SK-N-SH (cell line): ENCODE results near the gene MEI4. TPM values are rescaled to one million over a fixed set of nuclear protein-coding genes. Genes with fewer than 3 reads are reported as not detected.

Experiments
- CTCF ChIA-PET: fragments of 300-600, 350-600 bp; formaldehyde crosslinking; extraction: SDS; loops from one replicate; lab custom pipeline; 2021; lab: Yijun Ruan, JAX
- POLR2A ChIA-PET: fragments of 350-600 bp; sonication (Branson Sonifier 250); formaldehyde crosslinking; extraction: SDS; loops from one replicate; lab custom pipeline; 2020; ENCODE audit warnings: antibody characterized with exemption, inconsistent platforms; lab: Yijun Ruan, JAX
- DNase-seq: peaks from one replicate; pipeline ENCODE4 v3.0.0; 2012
- H2AFZ ChIP-seq: fragments of 200-600 bp; sonication (generic); 2 replicates; pipeline ENCODE4 v1.8.1; 2016; ENCODE audit warnings: antibody characterized with exemption, mild to moderate bottlenecking, low read depth
- H3F3A ChIP-seq: fragments of 200-600 bp; sonication (generic); replicated peaks from 2 replicates; pipeline ENCODE3; 2016; ENCODE audit warnings: antibody characterized with exemption, mild to moderate bottlenecking; ENCODE audit not compliant: insufficient read depth
- H3K27ac ChIP-seq, 2 experiments: fragments of 200-500 bp in 1 of 2; fragments of 200-600 bp in 1 of 2; sonication (Bioruptor generic) in 1 of 2; sonication (generic), shearing (Covaris generic) in 1 of 2; 2 replicates each; pipeline versions ENCODE4 v1.5.1 to v1.6.1; 2014 to 2016; ENCODE audit warnings: low read depth in 2 of 2, inconsistent platforms in 1 of 2, low read length in 1 of 2, mild to moderate bottlenecking in 1 of 2, mixed read lengths in 1 of 2
- H3K27me3 ChIP-seq: fragments of 200-600 bp; sonication (generic), shearing (Covaris generic); 2 replicates; pipeline ENCODE4 v1.6.1; 2016; ENCODE audit warnings: mixed run types; ENCODE audit not compliant: insufficient read depth
- H3K36me3 ChIP-seq, 2 experiments: fragments of 200-500 bp in 1 of 2; fragments of 200-600 bp in 1 of 2; sonication (Bioruptor generic) in 1 of 2; sonication (generic) in 1 of 2; replicated peaks in 1 of 2; 2 replicates each; pipeline versions ENCODE3 to v1.5.1; 2014 to 2016; ENCODE audit warnings: low read length in 1 of 2, mild to moderate bottlenecking in 1 of 2; ENCODE audit not compliant: insufficient read depth in 2 of 2, control insufficient read depth in 1 of 2
- H3K4me1 ChIP-seq, 2 experiments: fragments of 200-500 bp in 1 of 2; fragments of 200-600 bp in 1 of 2; sonication (Bioruptor generic) in 1 of 2; sonication (generic), shearing (Covaris generic) in 1 of 2; 2 replicates each; pipeline versions ENCODE4 v1.5.1 to v1.6.1; 2014 to 2016; ENCODE audit warnings: low read depth in 1 of 2, low read length in 1 of 2, mixed run types in 1 of 2; ENCODE audit not compliant: insufficient read depth in 2 of 2, control insufficient read depth in 1 of 2
- H3K4me2 ChIP-seq: fragments of 200-600 bp; sonication (generic), shearing (Covaris generic); 2 replicates; pipeline ENCODE4 v1.6.1; 2017; ENCODE audit warnings: mixed run types
- H3K4me3 ChIP-seq, 2 experiments: fragments of 200-500 bp in 1 of 2; fragments of 200-600 bp in 1 of 2; sonication (Bioruptor generic) in 1 of 2; sonication (generic), shearing (Covaris generic) in 1 of 2; 2 replicates each; pipeline versions ENCODE4 v1.5.1 to v1.8.1; 2014 to 2016; ENCODE audit warnings: low read depth in 2 of 2, inconsistent platforms in 1 of 2, low read length in 1 of 2, mild to moderate bottlenecking in 1 of 2, mixed read lengths in 1 of 2, moderate library complexity in 1 of 2
- H3K79me2 ChIP-seq: fragments of 200-600 bp; sonication (generic); 2 replicates; pipeline ENCODE4 v1.8.1; 2017; ENCODE audit warnings: mild to moderate bottlenecking; ENCODE audit not compliant: insufficient read depth
- H3K9ac ChIP-seq: fragments of 200-600 bp; sonication (generic); 2 replicates; pipeline ENCODE4 v1.6.1; 2017; ENCODE audit warnings: mixed run types
- H3K9me2 ChIP-seq: fragments of 200-600 bp; sonication (generic); 2 replicates; pipeline ENCODE4 v1.6.1; 2017; ENCODE audit warnings: mixed run types
- H3K9me3 ChIP-seq: fragments of 200-600 bp; sonication (generic); 2 replicates; pipeline ENCODE4 v1.6.1; 2017; ENCODE audit warnings: mixed run types, mild to moderate bottlenecking, moderate library complexity
- H4K20me1 ChIP-seq: fragments of 200-600 bp; sonication (generic); 2 replicates; pipeline ENCODE4 v1.6.1; 2017; ENCODE audit warnings: mild to moderate bottlenecking, mixed run types; ENCODE audit not compliant: insufficient read depth
- CTCF ChIP-seq: fragments of 200-600 bp; sonication (generic); IDR thresholded peaks from 2 replicates; pipeline ENCODE4 v1.6.1; 2017; ENCODE audit warnings: antibody characterized with exemption, mild to moderate bottlenecking, moderate library complexity
- ELF1 ChIP-seq: IDR thresholded peaks from 2 replicates; pipeline ENCODE4 v1.4.0; 2012
- FOXJ3 ChIP-seq: sonication (generic); formaldehyde crosslinking; IDR thresholded peaks from 2 replicates; pipeline ENCODE4 v1.5.1; 2020; ENCODE audit warnings: mild to moderate bottlenecking, missing genetic modification reagents
- FOXM1 ChIP-seq: IDR thresholded peaks from 2 replicates; pipeline ENCODE4 v1.4.0; 2012; ENCODE audit warnings: low read depth, mild to moderate bottlenecking
- GATA2 ChIP-seq: sonication (generic); formaldehyde crosslinking; IDR thresholded peaks from 2 replicates; pipeline ENCODE4 v1.5.0; 2020; ENCODE audit warnings: mild to moderate bottlenecking, missing genetic modification reagents
- IRF3 ChIP-seq: fragments of 150-350 bp; IDR thresholded peaks from 2 replicates; pipeline ENCODE4 v1.6.1; 2016; ENCODE audit warnings: mild to moderate bottlenecking, low read depth, low read length
- JUND ChIP-seq: IDR thresholded peaks from 2 replicates; pipeline ENCODE4 v1.4.0; 2012
- MAX ChIP-seq: IDR thresholded peaks from 2 replicates; pipeline ENCODE4 v1.4.0; 2012; ENCODE audit warnings: low read depth
- NFIC ChIP-seq: IDR thresholded peaks from 2 replicates; pipeline ENCODE4 v1.4.0; 2012; ENCODE audit warnings: borderline replicate concordance
- RAD21 ChIP-seq: IDR thresholded peaks from 2 replicates; pipeline ENCODE4 v1.6.1; 2012; ENCODE audit warnings: mild to moderate bottlenecking, low read length
- RCOR1 ChIP-seq: fragments of 150-350 bp; IDR thresholded peaks from 2 replicates; pipeline ENCODE4 v1.6.1; 2017; ENCODE audit warnings: antibody characterized with exemption, low read length
- REST ChIP-seq: IDR thresholded peaks from 2 replicates; pipeline ENCODE4 v1.6.1; 2012; ENCODE audit warnings: mild to moderate bottlenecking, low read depth, low read length, moderate library complexity
- SIN3A ChIP-seq: IDR thresholded peaks from 2 replicates; pipeline ENCODE4 v1.6.1; 2012; ENCODE audit warnings: low read depth, mild to moderate bottlenecking, low read length, moderate library complexity, borderline replicate concordance
- SMC3 ChIP-seq: IDR thresholded peaks from 2 replicates; pipeline ENCODE4 v1.6.1; 2012; ENCODE audit warnings: low read depth, low read length, improper control_type of control experiment
- TCF12 ChIP-seq: IDR thresholded peaks from 2 replicates; pipeline ENCODE4 v1.4.0; 2012
- TEAD4 ChIP-seq: IDR thresholded peaks from 2 replicates; pipeline ENCODE4 v1.4.0; 2012; ENCODE audit warnings: mild to moderate bottlenecking, borderline replicate concordance; ENCODE audit not compliant: insufficient read depth
- USF2 ChIP-seq: fragments of 150-350 bp; IDR thresholded peaks from 2 replicates; pipeline ENCODE4 v1.6.1; 2017; ENCODE audit warnings: antibody characterized with exemption, low read length, low read depth, borderline replicate concordance
- YY1 ChIP-seq: IDR thresholded peaks from 2 replicates; pipeline ENCODE4 v1.4.0; 2012; ENCODE audit warnings: low read depth, mild to moderate bottlenecking
- ZBTB33 ChIP-seq: IDR thresholded peaks from 2 replicates; pipeline ENCODE4 v1.4.0; 2012; ENCODE audit warnings: low read depth, borderline replicate concordance
- whole genome bisulfite sequencing: methylation state at CpG from one replicate; pipeline ENCODE4 v1.1.6; 2017; ENCODE audit warnings: low lambda C conversion rate; 5-methylcytosine and 5-hydroxymethylcytosine counted together
- polyA plus RNA-seq, 3 experiments: library from polyadenylated mRNA; depleted of rRNA; stranded (reverse); fragments of >200 nt; gene quantifications; 2 replicates each; pipeline ENCODE4 v1.2.3, GENCODE V29; 2012

The MEI4 gene
- polyA plus RNA-seq, 1 of the 3 experiments (the other 2 are of a cell fraction) = not detected

GRCh38 chr6:77666846-77667245 is 14.0 kb downstream of the MEI4 start:
- CTCF ChIA-PET = interaction anchor here (1.1 kb wide), 1 partner anchor 31 kb away, joined by 3 read pairs; no protein-coding TSS in a partner anchor

More at GRCh38 chr6:77666846-77667245, 14.0 kb downstream of the MEI4 start:
- Histone ChIP-seq H2AFZ (no peak overlapping the region), H3K4me2 (no peak overlapping the region), H3K4me1 (no peaks in the 10 kb centered on the region), H3K9ac (no peak overlapping the region), H3K27me3 (no peaks in the 10 kb centered on the region; the same call in 1 of the 2 replicates), H3K36me3 (no peaks in the 10 kb centered on the region), H3K9me3 (no peaks in the 10 kb centered on the region), H3K27ac (no peak overlapping the region), H3K79me2 (no peaks in the 10 kb centered on the region), H3K4me3 (no peak overlapping the region), H3F3A (no peaks in the 10 kb centered on the region), H4K20me1 (no peaks in the 10 kb centered on the region), H3K9me2 (no peaks in the 10 kb centered on the region)
- POLR2A ChIA-PET = no interaction called here
- TF ChIP-seq ELF1 (no peak), FOXJ3 (CRISPR knock-in tag) (no peak), ZBTB33 (no peak), JUND (no peak), TEAD4 (no peak), CTCF (no peak), MAX (no peak), IRF3 (no peak), RAD21 (no peak), GATA2 (CRISPR knock-in tag) (no peak), FOXM1 (no peak), SMC3 (no peak), USF2 (no peak), SIN3A (no peak), TCF12 (no peak), YY1 (no peak), NFIC (no peak), REST (no peak), RCOR1 (no peak)
- WGBS = 73% methylated on average over 4 of the region's 4 CpGs
- DNase-seq = no peak
